Measurements from ENCODE around the gene PAN3. TPM values are rescaled to one million over a fixed set of nuclear protein-coding genes. Genes with fewer than 3 reads are reported as not detected.

Gene PAN3
- total RNA-seq, 1 donor from 2014 or later: 28.3 TPM

- H3K9me3 ChIP-seq (ENCODE audit: insufficient read depth, low read depth, low read length): no peaks in the 10 kb centered on the region
- DNase-seq (ENCODE audit: low read depth) (no peak), FAIRE-seq (no peak)
- no peak overlapping the region for H3K4me2 ChIP-seq (ENCODE audit: low read length)
- H3K4me1 ChIP-seq (ENCODE audit: insufficient read depth, low read length): no peaks in the 10 kb centered on the region
- H3K9me3 Mint-ChIP-seq (ENCODE audit: unreplicated experiment): no peaks in the 10 kb centered on the region
- no peak overlapping the region for H3K9ac ChIP-seq (ENCODE audit: low read length)
- H3K27ac ChIP-seq (ENCODE audit: low read depth, low read length): no peak overlapping the region
- no peak overlapping the region for H2AFZ ChIP-seq (ENCODE audit: low read depth, low read length)
- H3K27me3 Mint-ChIP-seq (ENCODE audit: low read depth, unreplicated experiment): no peaks in the 10 kb centered on the region
- peaks cover 3% of the 10 kb centered on the region for H3K4me1 Mint-ChIP-seq (ENCODE audit: low read depth, unreplicated experiment)
- no peak overlapping the region for H3K4me3 ChIP-seq (ENCODE audit: insufficient read depth, low read depth, low read length)
- no peaks in the 10 kb centered on the region for H3K79me2 ChIP-seq (ENCODE audit: insufficient read depth, low read length)
- H3K36me3 ChIP-seq (ENCODE audit: insufficient read depth, low read length): no peaks in the 10 kb centered on the region
- H4K20me1 ChIP-seq (ENCODE audit: insufficient read depth, low read length): no peaks in the 10 kb centered on the region
- H3K4me3 Mint-ChIP-seq (ENCODE audit: unreplicated experiment): no peak overlapping the region
- H3K27ac Mint-ChIP-seq (ENCODE audit: unreplicated experiment): no peak overlapping the region
- no peaks in the 10 kb centered on the region for H3K36me3 Mint-ChIP-seq (ENCODE audit: low read depth, unreplicated experiment)
- TF ChIP-seq CTCF (IDR thresholded peaks at IDR 0.05; ENCODE audit: insufficient read depth, low read depth, low read length) (no peak), EZH2 (IDR thresholded peaks at IDR 0.05; ENCODE audit: insufficient read depth, low read length) (no peak)
- no peaks in the 10 kb centered on the region for H3K27me3 ChIP-seq (ENCODE audit: insufficient read depth, low read length)
Observed at GRCh38 chr13:28129911-28130693, 8.2 kb upstream of the PAN3 start.

GRCh38 chr13:28131646-28132045, 6.7 kb upstream of the PAN3 start:
- Histone ChIP-seq H2AFZ (ENCODE audit: low read depth, low read length) (no peak overlapping the region), H3K27ac (ENCODE audit: low read depth, low read length) (no peak overlapping the region), H3K79me2 (ENCODE audit: insufficient read depth, low read length) (peaks cover under 1% of the 10 kb centered on the region), H3K4me1 (ENCODE audit: insufficient read depth, low read length) (no peaks in the 10 kb centered on the region), H3K36me3 (ENCODE audit: insufficient read depth, low read length) (no peaks in the 10 kb centered on the region), H3K4me2 (ENCODE audit: low read length) (no peak overlapping the region), H3K27me3 (ENCODE audit: insufficient read depth, low read length) (no peaks in the 10 kb centered on the region), H4K20me1 (ENCODE audit: insufficient read depth, low read length) (no peaks in the 10 kb centered on the region), H3K9me3 (ENCODE audit: insufficient read depth, low read depth, low read length) (no peaks in the 10 kb centered on the region), H3K4me3 (ENCODE audit: insufficient read depth, low read depth, low read length) (no peak overlapping the region), H3K9ac (ENCODE audit: low read length) (no peak overlapping the region)
- TF ChIP-seq EZH2 (IDR thresholded peaks at IDR 0.05; ENCODE audit: insufficient read depth, low read length) (no peak), CTCF (IDR thresholded peaks at IDR 0.05; ENCODE audit: insufficient read depth, low read depth, low read length) (no peak)
- no peak for FAIRE-seq
- Mint-ChIP-seq H3K9me3 (ENCODE audit: unreplicated experiment) (no peaks in the 10 kb centered on the region), H3K27me3 (ENCODE audit: low read depth, unreplicated experiment) (no peaks in the 10 kb centered on the region), H3K4me3 (ENCODE audit: unreplicated experiment) (no peak overlapping the region), H3K36me3 (ENCODE audit: low read depth, unreplicated experiment) (no peaks in the 10 kb centered on the region), H3K27ac (ENCODE audit: unreplicated experiment) (no peak overlapping the region), H3K4me1 (ENCODE audit: low read depth, unreplicated experiment) (peaks cover 3% of the 10 kb centered on the region)
- DNase-seq (ENCODE audit: low read depth): no peak

GRCh38 chr13:28136916-28137315, 1.4 kb upstream of the PAN3 start:
- no peaks in the 10 kb centered on the region for H3K27me3 Mint-ChIP-seq (ENCODE audit: low read depth, unreplicated experiment)
- DNase-seq (ENCODE audit: low read depth) (no peak), FAIRE-seq (no peak)
- no peaks in the 10 kb centered on the region for H3K36me3 Mint-ChIP-seq (ENCODE audit: low read depth, unreplicated experiment)
- H2AFZ ChIP-seq (ENCODE audit: low read depth, low read length): no peak overlapping the region
- H3K9ac ChIP-seq (ENCODE audit: low read length): peak overlapping the region; percentile 94
- H3K9me3 ChIP-seq (ENCODE audit: insufficient read depth, low read depth, low read length): no peaks in the 10 kb centered on the region
- peaks cover 9% of the 10 kb centered on the region for H3K4me1 Mint-ChIP-seq (ENCODE audit: low read depth, unreplicated experiment)
- TF ChIP-seq CTCF (IDR thresholded peaks at IDR 0.05; ENCODE audit: insufficient read depth, low read depth, low read length) (no peak), EZH2 (IDR thresholded peaks at IDR 0.05; ENCODE audit: insufficient read depth, low read length) (no peak)
- peaks cover 5% of the 10 kb centered on the region for H3K4me1 ChIP-seq (ENCODE audit: insufficient read depth, low read length)
- no peak overlapping the region for H3K27ac ChIP-seq (ENCODE audit: low read depth, low read length)
- peaks cover 44% of the 10 kb centered on the region for H3K79me2 ChIP-seq (ENCODE audit: insufficient read depth, low read length)
- H3K4me3 Mint-ChIP-seq (ENCODE audit: unreplicated experiment): peak overlapping the region; percentile 98
- peaks cover 24% of the 10 kb centered on the region for H4K20me1 ChIP-seq (ENCODE audit: insufficient read depth, low read length)
- H3K36me3 ChIP-seq (ENCODE audit: insufficient read depth, low read length): no peaks in the 10 kb centered on the region
- H3K9me3 Mint-ChIP-seq (ENCODE audit: unreplicated experiment): no peaks in the 10 kb centered on the region
- H3K27ac Mint-ChIP-seq (ENCODE audit: unreplicated experiment): peak overlapping the region; percentile 95
- peak overlapping the region; percentile 90 for H3K4me2 ChIP-seq (ENCODE audit: low read length)
- H3K4me3 ChIP-seq (ENCODE audit: insufficient read depth, low read depth, low read length): peak overlapping the region; percentile 74
- H3K27me3 ChIP-seq (ENCODE audit: insufficient read depth, low read length): no peaks in the 10 kb centered on the region

All from astrocyte (in vitro differentiated cells and primary cell).